IMR-90 (cell line): ENCODE measurements around the gene DNAI7. TPM values are rescaled to one million over a fixed set of nuclear protein-coding genes. Genes with fewer than 3 reads are reported as not detected.

Source experiments
- ATAC-seq: fragments of 200-7000 bp; cut with Tn5 transposase; 2 replicates; pipeline ENCODE4 v1.9.1; 2020; ENCODE audit warnings: low read depth, mild to moderate bottlenecking, moderate library complexity
- BruUV-seq: library from RNA; stranded (reverse); fragments of 400-500 nt; replicated peaks from 2 replicates; lab custom pipeline; 2021; lab: Mats Ljungman, UMichigan
- CTCF ChIA-PET: fragments of 300-600 bp; formaldehyde crosslinking; extraction: SDS; loops from one replicate; lab custom pipeline; 2021; ENCODE audit warnings: antibody characterized with exemption; lab: Yijun Ruan, JAX
- POLR2A ChIA-PET: fragments of 300-600 bp; sonication (Branson Sonifier 250); formaldehyde crosslinking; loops from one replicate; lab custom pipeline; 2022; ENCODE audit warnings: antibody characterized with exemption; ENCODE audit not compliant: unreplicated experiment; lab: Charles Lee
- DNase-seq: peaks from one replicate; pipeline ENCODE4 v3.0.0; 2013
- H2AFZ ChIP-seq: replicated peaks from 2 replicates; pipeline ENCODE3; 2013; ENCODE audit warnings: low read length, mild to moderate bottlenecking; ENCODE audit not compliant: poor library complexity
- H2AK5ac ChIP-seq: 2 replicates; pipeline ENCODE4 v1.6.1; 2013; ENCODE audit warnings: low read depth, low read length, inconsistent platforms
- H2AK9ac ChIP-seq: replicated peaks from 2 replicates; pipeline ENCODE3; 2013; ENCODE audit warnings: mild to moderate bottlenecking, low read depth, low read length, moderate library complexity; ENCODE audit not compliant: poor library complexity
- H2BK120ac ChIP-seq: 2 replicates; pipeline ENCODE4 v1.6.1; 2013; ENCODE audit warnings: low read depth, low read length, inconsistent platforms
- H2BK15ac ChIP-seq: 3 replicates; pipeline ENCODE4 v1.6.1; 2013; ENCODE audit warnings: low read depth, low read length, inconsistent platforms
- H2BK20ac ChIP-seq: 2 replicates; pipeline ENCODE4 v1.6.1; 2013; ENCODE audit warnings: low read depth, mild to moderate bottlenecking, inconsistent platforms, low read length, moderate library complexity
- H2BK5ac ChIP-seq: 2 replicates; pipeline ENCODE4 v1.6.1; 2013; ENCODE audit warnings: mild to moderate bottlenecking, low read depth, low read length, inconsistent platforms; ENCODE audit not compliant: poor library complexity, severe bottlenecking
- H3K14ac ChIP-seq: replicated peaks from 2 replicates; pipeline ENCODE4 v1.6.1; 2013; ENCODE audit warnings: low read depth, low read length, inconsistent platforms
- H3K18ac ChIP-seq: 2 replicates; pipeline ENCODE4 v1.6.1; 2013; ENCODE audit warnings: low read depth, low read length, control low read depth
- H3K23ac ChIP-seq: 2 replicates; pipeline ENCODE4 v1.6.1; 2013; ENCODE audit warnings: low read depth, low read length, inconsistent platforms
- H3K27ac ChIP-seq: 2 replicates; pipeline ENCODE4 v1.5.1; 2013; ENCODE audit warnings: mild to moderate bottlenecking, control low read depth, low read length; ENCODE audit not compliant: insufficient read depth
- H3K27me3 ChIP-seq: 2 replicates; pipeline ENCODE4 v1.6.1; 2013; ENCODE audit warnings: low read length; ENCODE audit not compliant: control insufficient read depth, insufficient read depth
- H3K36me3 ChIP-seq: 2 replicates; pipeline ENCODE4 v1.6.1; 2013; ENCODE audit warnings: low read length, mixed read lengths; ENCODE audit not compliant: control insufficient read depth, insufficient read depth
- H3K4ac ChIP-seq: 2 replicates; pipeline ENCODE4 v1.6.1; 2013; ENCODE audit warnings: low read depth, low read length, inconsistent platforms
- H3K4me1 ChIP-seq: 2 replicates; pipeline ENCODE4 v1.6.1; 2013; ENCODE audit warnings: low read length, mixed read lengths; ENCODE audit not compliant: control insufficient read depth, insufficient read depth
- H3K4me2 ChIP-seq: 2 replicates; pipeline ENCODE4 v1.6.1; 2013; ENCODE audit warnings: low read depth, mild to moderate bottlenecking, control low read depth, low read length, moderate library complexity
- H3K4me3 ChIP-seq: 2 replicates; pipeline ENCODE4 v1.5.1; 2013; ENCODE audit warnings: low read depth, mild to moderate bottlenecking, control low read depth, low read length, moderate library complexity; ENCODE audit not compliant: insufficient read depth
- H3K56ac ChIP-seq: 2 replicates; pipeline ENCODE4 v1.6.1; 2013; ENCODE audit warnings: low read length, inconsistent platforms; ENCODE audit not compliant: insufficient read depth; ENCODE audit errors: extremely low read depth
- H3K79me1 ChIP-seq, 2 experiments: 2 replicates each; pipeline ENCODE4 v1.6.1; 2013; ENCODE audit warnings: low read length in 2 of 2, inconsistent platforms in 1 of 2, low read depth in 1 of 2
- H3K9ac ChIP-seq: 2 replicates; pipeline ENCODE4 v1.6.1; 2013; ENCODE audit warnings: low read depth, low read length, control low read depth
- H3K9me1 ChIP-seq: 2 replicates; pipeline ENCODE4 v1.6.1; 2013; ENCODE audit warnings: low read length, inconsistent platforms; ENCODE audit not compliant: insufficient read depth
- H3K9me3 ChIP-seq: 2 replicates; pipeline ENCODE4 v1.6.1; 2013; ENCODE audit warnings: low read length; ENCODE audit not compliant: control insufficient read depth, insufficient read depth
- H4K20me1 ChIP-seq: 2 replicates; pipeline ENCODE4 v1.6.1; 2013; ENCODE audit warnings: low read length, inconsistent platforms; ENCODE audit not compliant: insufficient read depth
- H4K5ac ChIP-seq: 2 replicates; pipeline ENCODE4 v1.6.1; 2013; ENCODE audit warnings: mild to moderate bottlenecking, low read depth, low read length, control low read depth
- H4K8ac ChIP-seq, 2 experiments: 2 replicates each; pipeline ENCODE4 v1.6.1; 2013; ENCODE audit warnings: low read depth in 2 of 2, low read length in 2 of 2, control low read depth in 1 of 2, inconsistent platforms in 1 of 2
- H4K91ac ChIP-seq: 2 replicates; pipeline ENCODE4 v1.6.1; 2013; ENCODE audit warnings: low read depth, low read length, inconsistent platforms; ENCODE audit not compliant: insufficient read depth
- BHLHE40 ChIP-seq: fragments of 150-350 bp; IDR thresholded peaks from 2 replicates; pipeline ENCODE4 v1.6.1; 2016; ENCODE audit warnings: mild to moderate bottlenecking, low read depth, low read length
- CEBPB ChIP-seq: IDR thresholded peaks from 2 replicates; pipeline ENCODE4 v1.6.1; 2012; ENCODE audit warnings: low read depth, low read length, improper control_type of control experiment
- CHD1 ChIP-seq: IDR thresholded peaks from 2 replicates; pipeline ENCODE4 v1.6.1; 2012; ENCODE audit warnings: low read depth, low read length, improper control_type of control experiment
- FOS ChIP-seq: fragments of 150-350 bp; IDR thresholded peaks from 2 replicates; pipeline ENCODE4 v1.6.1; 2016; ENCODE audit warnings: low read depth, low read length
- MAFK ChIP-seq: IDR thresholded peaks from 2 replicates; pipeline ENCODE4 v1.6.1; 2012; ENCODE audit warnings: low read depth, low read length, improper control_type of control experiment
- MAZ ChIP-seq: IDR thresholded peaks from 2 replicates; pipeline ENCODE4 v1.6.1; 2012; ENCODE audit warnings: low read depth, mild to moderate bottlenecking, low read length, improper control_type of control experiment, moderate library complexity, borderline replicate concordance
- RFX5 ChIP-seq: IDR thresholded peaks from 2 replicates; pipeline ENCODE4 v1.8.0; 2012; ENCODE audit warnings: low read depth, mild to moderate bottlenecking, low read length, moderate library complexity
- WGBS, 2 experiments: methylation state at CpG; one replicate each; pipeline versions ENCODE4 v1.1.5 to v1.1.7; 2013; ENCODE audit warnings: missing lambda C conversion rate in 2 of 2; ENCODE audit not compliant: insufficient read length in 1 of 2; ENCODE audit errors: extremely low coverage in 2 of 2; 5-methylcytosine and 5-hydroxymethylcytosine counted together
- dilution Hi-C: fragments of 300-500 bp; cut with HindIII; formaldehyde crosslinking; loops from one replicate; pipeline ENCODE4 v1.14.3; 2018; ENCODE audit warnings: low sequenced_read_pairs; ENCODE audit not compliant: unreplicated experiment
- in situ Hi-C: fragments of 300-500 bp; cut with MboI; formaldehyde crosslinking; loops from 3 replicates; pipeline ENCODE4 v1.14.3; 2019; ENCODE audit warnings: low sequenced_read_pairs, inconsistent platforms, mixed read lengths
- intact Hi-C: fragments of 100-400 bp; cut with micrococcal nuclease; formaldehyde crosslinking; loops from 2 replicates; pipeline ENCODE4 v1.10.0; 2022
- polyA plus RNA-seq, 3 experiments: library from polyadenylated mRNA; depleted of rRNA; stranded (reverse); fragments of >200 nt; gene quantifications; 2 replicates each; pipeline ENCODE4 v1.2.3, GENCODE V29; 2012; ENCODE audit warnings: low replicate concordance in 1 of 3
- total RNA-seq: library from RNA; depleted of rRNA; stranded (reverse); fragments of >200 nt; gene quantifications from 2 replicates; pipeline ENCODE4 v1.2.3, GENCODE V29; 2012
- TF ChIP-seq, protein P1 (sequence below): fragments of 150-350 bp; IDR thresholded peaks from 2 replicates; pipeline ENCODE4 v1.6.1; 2017; ENCODE audit warnings: mild to moderate bottlenecking, antibody characterized with exemption, low read length, low read depth
- TF ChIP-seq, protein P2 (sequence below): conservative IDR thresholded peaks from 2 replicates; pipeline ENCODE4 v1.5.1; 2012; ENCODE audit warnings: mild to moderate bottlenecking, low read depth, low read length, improper control_type of control experiment
- TF ChIP-seq, protein P3 (sequence below): fragments of 150-350 bp; IDR thresholded peaks from 2 replicates; pipeline ENCODE4 v1.6.1; 2016; ENCODE audit warnings: low read depth, mild to moderate bottlenecking, low read length, moderate library complexity, borderline replicate concordance

Gene DNAI7
- total and polyA plus RNA-seq, 2 of the 4 experiments (the other 2 are of a cell fraction) = under 0.01 to 0.07 TPM

DNA sequence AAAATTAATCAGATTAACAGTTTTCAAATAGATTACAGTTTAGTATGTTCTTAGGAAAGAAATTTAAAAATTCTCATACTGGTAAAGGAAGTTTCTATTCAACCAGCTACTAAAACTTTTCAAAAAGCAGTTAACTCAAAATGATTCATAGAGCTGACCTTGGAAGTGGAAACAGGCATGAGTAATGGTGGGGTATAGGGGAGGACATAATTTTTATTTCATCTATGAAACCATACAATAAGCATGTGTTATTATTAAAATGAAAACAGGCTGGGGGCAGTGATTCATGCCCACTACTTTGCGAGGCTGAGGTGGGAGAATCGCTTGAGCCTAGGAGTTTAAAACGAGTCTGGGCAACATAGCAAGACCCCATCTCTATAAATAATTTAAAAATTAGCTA is 73.0 kb downstream of the DNAI7 start:
- intact Hi-C loops = loop anchor here (5.0 kb wide), 1 partner anchor 45 kb away; no protein-coding TSS in a partner anchor
- Histone ChIP-seq H3K23ac (no peak overlapping the region), H4K91ac (no peak overlapping the region), H2BK5ac (no peak overlapping the region), H3K18ac (no peak overlapping the region), H4K20me1 (no peaks in the 10 kb centered on the region), H2AK5ac (no peak overlapping the region), H3K36me3 (no peaks in the 10 kb centered on the region), H3K79me1 (no peaks in the 10 kb centered on the region), H3K27ac (no peak overlapping the region), H2BK120ac (no peak overlapping the region), H3K9me1 (no peaks in the 10 kb centered on the region), H2BK20ac (no peak overlapping the region), H4K8ac (no peak overlapping the region), H2AFZ (no peak overlapping the region), H3K4me2 (no peak overlapping the region), H3K27me3 (no peaks in the 10 kb centered on the region), H2BK15ac (no peak overlapping the region), H3K9ac (no peak overlapping the region), H4K5ac (no peak overlapping the region), H3K9me3 (no peaks in the 10 kb centered on the region), H3K4me1 (no peaks in the 10 kb centered on the region), H3K56ac (no peak overlapping the region), H3K4ac (no peak overlapping the region), H3K4me3 (no peak overlapping the region), H3K14ac (no peak overlapping the region), H2AK9ac (no peak overlapping the region)
- dilution Hi-C loops = no loop called here
- peak; percentile 55 for DNase-seq
- in situ Hi-C loops = no loop called here
- CTCF ChIA-PET = no interaction called here
- ATAC-seq = no peak
- POLR2A ChIA-PET = no interaction called here
- TF ChIP-seq MAZ = no peak
- TF ChIP-seq BHLHE40 = no peak
- TF ChIP-seq, protein P1, sequence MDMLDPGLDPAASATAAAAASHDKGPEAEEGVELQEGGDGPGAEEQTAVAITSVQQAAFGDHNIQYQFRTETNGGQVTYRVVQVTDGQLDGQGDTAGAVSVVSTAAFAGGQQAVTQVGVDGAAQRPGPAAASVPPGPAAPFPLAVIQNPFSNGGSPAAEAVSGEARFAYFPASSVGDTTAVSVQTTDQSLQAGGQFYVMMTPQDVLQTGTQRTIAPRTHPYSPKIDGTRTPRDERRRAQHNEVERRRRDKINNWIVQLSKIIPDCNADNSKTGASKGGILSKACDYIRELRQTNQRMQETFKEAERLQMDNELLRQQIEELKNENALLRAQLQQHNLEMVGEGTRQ = no peak
- no peak for TF ChIP-seq MAFK
- TF ChIP-seq, protein P2, sequence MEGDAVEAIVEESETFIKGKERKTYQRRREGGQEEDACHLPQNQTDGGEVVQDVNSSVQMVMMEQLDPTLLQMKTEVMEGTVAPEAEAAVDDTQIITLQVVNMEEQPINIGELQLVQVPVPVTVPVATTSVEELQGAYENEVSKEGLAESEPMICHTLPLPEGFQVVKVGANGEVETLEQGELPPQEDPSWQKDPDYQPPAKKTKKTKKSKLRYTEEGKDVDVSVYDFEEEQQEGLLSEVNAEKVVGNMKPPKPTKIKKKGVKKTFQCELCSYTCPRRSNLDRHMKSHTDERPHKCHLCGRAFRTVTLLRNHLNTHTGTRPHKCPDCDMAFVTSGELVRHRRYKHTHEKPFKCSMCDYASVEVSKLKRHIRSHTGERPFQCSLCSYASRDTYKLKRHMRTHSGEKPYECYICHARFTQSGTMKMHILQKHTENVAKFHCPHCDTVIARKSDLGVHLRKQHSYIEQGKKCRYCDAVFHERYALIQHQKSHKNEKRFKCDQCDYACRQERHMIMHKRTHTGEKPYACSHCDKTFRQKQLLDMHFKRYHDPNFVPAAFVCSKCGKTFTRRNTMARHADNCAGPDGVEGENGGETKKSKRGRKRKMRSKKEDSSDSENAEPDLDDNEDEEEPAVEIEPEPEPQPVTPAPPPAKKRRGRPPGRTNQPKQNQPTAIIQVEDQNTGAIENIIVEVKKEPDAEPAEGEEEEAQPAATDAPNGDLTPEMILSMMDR = no peak
- no peak for TF ChIP-seq CEBPB
- no peak for TF ChIP-seq RFX5
- no peak for TF ChIP-seq CHD1
- TF ChIP-seq, protein P3, sequence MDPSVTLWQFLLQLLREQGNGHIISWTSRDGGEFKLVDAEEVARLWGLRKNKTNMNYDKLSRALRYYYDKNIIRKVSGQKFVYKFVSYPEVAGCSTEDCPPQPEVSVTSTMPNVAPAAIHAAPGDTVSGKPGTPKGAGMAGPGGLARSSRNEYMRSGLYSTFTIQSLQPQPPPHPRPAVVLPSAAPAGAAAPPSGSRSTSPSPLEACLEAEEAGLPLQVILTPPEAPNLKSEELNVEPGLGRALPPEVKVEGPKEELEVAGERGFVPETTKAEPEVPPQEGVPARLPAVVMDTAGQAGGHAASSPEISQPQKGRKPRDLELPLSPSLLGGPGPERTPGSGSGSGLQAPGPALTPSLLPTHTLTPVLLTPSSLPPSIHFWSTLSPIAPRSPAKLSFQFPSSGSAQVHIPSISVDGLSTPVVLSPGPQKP = no peak
- no peak for TF ChIP-seq FOS
- no TSS peak for BruUV-seq
- WGBS, 2 experiments = no CpG with 5 or more reads among the region's 3 CpGs
